OCI-LY3 (cell line): ENCODE measurements around the gene ILF2.

Source experiments
- H2AFZ ChIP-seq: fragments of 200-600, 300-600 bp; shearing (Covaris generic); 2 replicates; pipeline ENCODE4 v1.6.0; 2014; ENCODE audit warnings: antibody characterized with exemption, low read depth, low read length
- H3K27ac ChIP-seq: fragments of 200-600, 300-600 bp; sonication (generic); 2 replicates; pipeline ENCODE4 v1.5.1; 2014; ENCODE audit warnings: mild to moderate bottlenecking, low read length, moderate library complexity, mixed read lengths
- H3K27me3 ChIP-seq: fragments of 200-600, 300-600 bp; sonication (generic); 2 replicates; pipeline ENCODE4 v1.6.1; 2014; ENCODE audit warnings: low read depth, low read length, mixed read lengths
- H3K36me3 ChIP-seq: fragments of 200-600, 300-600 bp; sonication (generic); replicated peaks from 2 replicates; pipeline ENCODE3; 2014; ENCODE audit warnings: low read depth, low read length, mixed read lengths
- H3K4me1 ChIP-seq: fragments of 300-600, 200-600 bp; sonication (generic); 2 replicates; pipeline ENCODE4 v1.6.1; 2014; ENCODE audit warnings: low read length, mixed read lengths
- H3K4me2 ChIP-seq: fragments of 200-600, 300-600 bp; sonication (generic); 2 replicates; pipeline ENCODE4 v1.6.1; 2014; ENCODE audit warnings: low read length, mixed read lengths
- H3K4me3 ChIP-seq: fragments of 300-600, 200-600 bp; sonication (generic); 2 replicates; pipeline ENCODE4 v1.5.1; 2014; ENCODE audit warnings: antibody characterized with exemption, mild to moderate bottlenecking, low read length, moderate library complexity
- H3K79me2 ChIP-seq: fragments of 300-600, 200-600 bp; shearing (Covaris generic); 2 replicates; pipeline ENCODE4 v1.6.1; 2014; ENCODE audit warnings: mild to moderate bottlenecking, low read length, mixed read lengths
- H3K9ac ChIP-seq: fragments of 300-600, 200-600 bp; shearing (Covaris generic); 2 replicates; pipeline ENCODE4 v1.6.0; 2014; ENCODE audit warnings: mild to moderate bottlenecking, low read length, moderate library complexity
- H3K9me3 ChIP-seq: fragments of 200-600, 300-600 bp; shearing (Covaris generic); 2 replicates; pipeline ENCODE4 v1.6.1; 2014; ENCODE audit warnings: low read length, mixed read lengths; ENCODE audit not compliant: insufficient read depth
- H4K20me1 ChIP-seq: fragments of 200-600, 300-600 bp; sonication (generic); 2 replicates; pipeline ENCODE4 v1.6.1; 2016; ENCODE audit warnings: low read length, mixed read lengths; ENCODE audit not compliant: insufficient read depth
- CTCF ChIP-seq: fragments of 200-600, 300-600 bp; sonication (generic); IDR thresholded peaks from 2 replicates; pipeline ENCODE4 v1.5.1; 2014; ENCODE audit warnings: antibody characterized with exemption, low read length, low read depth
- EZH2phosphoT487 ChIP-seq: fragments of 200-600 bp; shearing (Covaris generic); IDR thresholded peaks from 2 replicates; pipeline ENCODE4 v1.6.1; 2018; ENCODE audit warnings: antibody characterized with exemption, mixed run types, low read depth

Gene ILF2

GRCh38 chr1:153619171-153619570 lies 51.6 kb downstream of the ILF2 start:
- TF ChIP-seq EZH2phosphoT487 (no peak), CTCF (no peak)
- no peak overlapping the region for H3K27ac ChIP-seq
- no peak overlapping the region for H3K4me3 ChIP-seq
- H3K9me3 ChIP-seq, result no peaks in the 10 kb centered on the region
- no peaks in the 10 kb centered on the region for H3K79me2 ChIP-seq
- no peak overlapping the region for H2AFZ ChIP-seq
- peaks cover 12% of the 10 kb centered on the region for H3K36me3 ChIP-seq
- H3K4me1 ChIP-seq, result peaks cover 48% of the 10 kb centered on the region
- H3K9ac ChIP-seq, result no peak overlapping the region
- H3K4me2 ChIP-seq, result no peak overlapping the region
- no peaks in the 10 kb centered on the region for H3K27me3 ChIP-seq
- no peaks in the 10 kb centered on the region for H4K20me1 ChIP-seq

- H2AFZ ChIP-seq, result no peak overlapping the region; the same call in 1 of the 2 replicates
- no peaks in the 10 kb centered on the region for H3K79me2 ChIP-seq
- H4K20me1 ChIP-seq, result no peaks in the 10 kb centered on the region
- peaks cover 12% of the 10 kb centered on the region for H3K36me3 ChIP-seq
- no peak overlapping the region for H3K4me3 ChIP-seq
- no peaks in the 10 kb centered on the region for H3K27me3 ChIP-seq
- peaks cover 36% of the 10 kb centered on the region for H3K4me1 ChIP-seq
- TF ChIP-seq EZH2phosphoT487 (no peak), CTCF (peak; percentile 72)
- peak overlapping the region; percentile 21 for H3K4me2 ChIP-seq
- H3K9ac ChIP-seq, result peak overlapping the region; percentile 56; the same call in 1 of the 2 replicates
- H3K27ac ChIP-seq, result peak overlapping the region; percentile 65
- H3K9me3 ChIP-seq, result no peaks in the 10 kb centered on the region
Measured at GRCh38 chr1:153617663-153618062, 53.1 kb downstream of the ILF2 start.

GRCh38 chr1:153616917-153617311 lies 53.9 kb downstream of the ILF2 start:
- no peak overlapping the region; the same call in 1 of the 2 replicates for H3K4me3 ChIP-seq
- H3K36me3 ChIP-seq, result peaks cover 12% of the 10 kb centered on the region
- H3K4me2 ChIP-seq, result peak overlapping the region; percentile 59
- H3K79me2 ChIP-seq, result no peaks in the 10 kb centered on the region
- H3K27me3 ChIP-seq, result no peaks in the 10 kb centered on the region
- peak overlapping the region; percentile 56; the same call in 1 of the 2 replicates for H3K9ac ChIP-seq
- no peaks in the 10 kb centered on the region for H4K20me1 ChIP-seq
- TF ChIP-seq CTCF (no peak), EZH2phosphoT487 (no peak)
- H2AFZ ChIP-seq, result peak overlapping the region; percentile 56; the same call in 1 of the 2 replicates
- peaks cover 32% of the 10 kb centered on the region for H3K4me1 ChIP-seq
- peak overlapping the region; percentile 65 for H3K27ac ChIP-seq
- H3K9me3 ChIP-seq, result no peaks in the 10 kb centered on the region

GRCh38 chr1:153616144-153616916 lies 54.5 kb downstream of the ILF2 start, which contains the start of gene S100A14:
TSS of gene S100A14 (minus strand) at chr1:153616325. CDS start at chr1:153615858, 467 bp downstream.
- Histone ChIP-seq H3K4me2 (peak within 1 kb of the TSS; percentile 59), H3K4me3 (peak within 1 kb of the TSS; percentile 31; the same call in 1 of the 2 replicates), H4K20me1 (no peaks in the 10 kb centered on the region), H3K9me3 (no peaks in the 10 kb centered on the region), H3K36me3 (peaks cover 12% of the 10 kb centered on the region), H3K4me1 (peaks cover 32% of the 10 kb centered on the region), H3K27me3 (no peaks in the 10 kb centered on the region), H2AFZ (peak within 1 kb of the TSS; percentile 56; the same call in 1 of the 2 replicates), H3K9ac (peak within 1 kb of the TSS; percentile 56; the same call in 1 of the 2 replicates), H3K79me2 (no peaks in the 10 kb centered on the region), H3K27ac (peak within 1 kb of the TSS; percentile 65)
- no peak for TF ChIP-seq CTCF
- no peak for TF ChIP-seq EZH2phosphoT487
